C4-2B (cell line): ENCODE results near the gene METTL15.
"Not testable (repeated sequence)": the region's sequence is repeated elsewhere in the genome, so short reads cannot be mapped to it uniquely, and the experiment has no call there.

Experiments used
- H3K27ac ChIP-seq: fragments of 450-650 bp; 2 replicates; pipeline ENCODE4 v1.5.1; 2017
- CTCF ChIP-seq: fragments of 450-650 bp; conservative IDR thresholded peaks from 2 replicates; pipeline ENCODE4 v1.5.1; 2017; ENCODE audit warnings: mild to moderate bottlenecking
- ZFX ChIP-seq: fragments of 450-650 bp; IDR thresholded peaks from 2 replicates; pipeline ENCODE4 v1.6.1; 2017

METTL15 gene

GRCh38 chr11:28153586-28153985, 45.4 kb downstream of the METTL15 start:
- no peak overlapping the region for H3K27ac ChIP-seq
- no peak for TF ChIP-seq ZFX
- TF ChIP-seq CTCF = no peak

- TF ChIP-seq ZFX (no peak), CTCF (no peak)
- no peak overlapping the region for H3K27ac ChIP-seq
Observed at GRCh38 chr11:28168718-28169117, 60.5 kb downstream of the METTL15 start.

DNA sequence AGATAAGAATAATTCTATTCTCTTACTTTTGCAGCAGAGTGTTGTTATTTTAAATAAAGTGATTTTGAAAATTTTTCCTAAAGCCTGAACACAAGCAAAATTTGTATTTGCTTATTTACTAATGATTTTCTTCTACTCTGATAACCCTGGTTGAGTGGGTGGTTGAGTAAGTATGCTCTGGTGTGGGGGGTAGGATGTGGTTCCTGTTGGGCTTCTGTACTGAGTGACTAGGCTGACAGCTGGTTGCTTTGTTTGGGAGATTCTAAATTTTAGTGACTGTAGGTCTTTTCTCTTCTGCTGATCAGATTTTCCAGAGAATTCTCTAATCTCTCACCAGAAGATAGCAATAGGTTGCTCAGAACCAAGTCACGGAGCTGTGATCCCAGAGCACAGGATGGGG, 61.6 kb downstream of the METTL15 start:
- no peak overlapping the region for H3K27ac ChIP-seq
- no peak for TF ChIP-seq ZFX

- TF ChIP-seq ZFX = no peak
- TF ChIP-seq CTCF = no peak
Observed at GRCh38 chr11:28170759-28171158, 62.6 kb downstream of the METTL15 start.

DNA sequence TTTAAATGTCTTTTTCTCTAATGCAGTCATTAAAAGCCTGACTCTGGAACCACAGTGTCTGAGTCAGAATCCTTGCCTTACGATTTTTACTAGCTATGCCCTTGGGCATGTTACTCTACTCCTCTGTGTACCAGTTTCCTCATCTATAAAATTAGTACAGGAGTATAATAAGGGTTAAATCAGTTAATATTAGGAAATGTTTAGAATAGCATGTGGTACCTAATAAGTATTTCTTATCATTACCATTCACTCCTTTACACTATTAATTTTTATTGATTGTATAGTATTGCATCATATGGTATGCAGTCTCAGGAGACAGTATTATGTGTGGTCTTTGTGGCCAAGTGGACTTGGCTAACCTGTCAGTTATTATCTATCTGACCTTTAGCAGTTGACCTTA, 68.2 kb downstream of the METTL15 start:
- H3K27ac ChIP-seq = no peak overlapping the region
- no peak for TF ChIP-seq CTCF
- TF ChIP-seq ZFX = no peak

More at GRCh38 chr11:28170759-28171158, 62.6 kb downstream of the METTL15 start:
- no peak overlapping the region for H3K27ac ChIP-seq

- TF ChIP-seq ZFX (no peak), CTCF (no peak)
- H3K27ac ChIP-seq = no peak overlapping the region
Observed at GRCh38 chr11:28195449-28195848, 87.3 kb downstream of the METTL15 start.

- TF ChIP-seq ZFX (no peak), CTCF (no peak)
Observed at GRCh38 chr11:28209906-28210305, 101.7 kb downstream of the METTL15 start.

GRCh38 chr11:28222063-28222462, 113.9 kb downstream of the METTL15 start:
- not testable (repeated sequence) for H3K27ac ChIP-seq

More at GRCh38 chr11:28209906-28210305, 101.7 kb downstream of the METTL15 start:
- H3K27ac ChIP-seq = no peak overlapping the region

GRCh38 chr11:28223577-28223976, 115.4 kb downstream of the METTL15 start:
- TF ChIP-seq ZFX = no peak
- TF ChIP-seq CTCF = no peak
- H3K27ac ChIP-seq = no peak overlapping the region
